Right lobe of liver (tissue), 6 donors: Measurements from ENCODE around the gene TLX2. TPM values are rescaled to one million over a fixed set of nuclear protein-coding genes. Genes with fewer than 3 reads are reported as not detected.

Source experiments
- ATAC-seq, 4 donors: fragments of 200-7000 bp; cut with Tn5 transposase; one replicate each; pipeline ENCODE4 v1.9.1; 2020; ENCODE audit warnings: mild to moderate bottlenecking in 4 of 4, moderate library complexity in 4 of 4
- DNase-seq, 3 donors: peaks; one replicate each; pipeline ENCODE4 v3.0.0-alpha.2; 2020
- H3K27ac ChIP-seq, 3 donors: fragments of 200-600 bp; one replicate each; pipeline ENCODE4 v1.8.0; 2022
- H3K27me3 ChIP-seq, 2 donors: fragments of 200-600 bp; one replicate each; pipeline ENCODE4 v1.8.0; 2022
- H3K36me3 ChIP-seq, 4 donors: fragments of 200-600 bp; sonication (generic) in 1 of 4; one replicate each; pipeline versions ENCODE4 v1.5.1 to v1.8.0; 2017 to 2022; ENCODE audit warnings: control low read depth in 1 of 4
- H3K4me1 ChIP-seq, 4 donors: fragments of 200-600 bp; sonication (generic) in 1 of 4; one replicate each; pipeline versions ENCODE4 v1.5.1 to v1.8.0; 2017 to 2022; ENCODE audit warnings: control low read depth in 1 of 4
- H3K4me3 ChIP-seq, 3 donors: fragments of 200-600 bp; one replicate each; pipeline ENCODE4 v1.8.0; 2022
- H3K9me3 ChIP-seq, 4 donors: fragments of 200-600 bp; sonication (generic) in 1 of 4; one replicate each; pipeline versions ENCODE4 v1.5.1 to v1.8.0; 2017 to 2022; ENCODE audit warnings: control low read depth in 1 of 4
- CTCF ChIP-seq, 4 donors: fragments of 200-600 bp in 3 of 4; fragments of 450-650 bp in 1 of 4; IDR thresholded peaks; one replicate each; pipeline versions ENCODE4 v1.5.1 to v1.8.0; 2016 to 2022; ENCODE audit warnings: antibody characterized with exemption in 4 of 4, mild to moderate bottlenecking in 2 of 4
- POLR2A ChIP-seq: fragments of 450-650 bp; IDR thresholded peaks from one replicate; pipeline ENCODE4 v1.6.1; 2017; ENCODE audit warnings: antibody characterized with exemption, mild to moderate bottlenecking
- WGBS: methylation state at CpG from one replicate; pipeline ENCODE4 v1.1.6; 2018; ENCODE audit warnings: low coverage, low lambda C conversion rate; ENCODE audit not compliant: insufficient coverage; ENCODE audit errors: missing lambda C conversion rate; 5-methylcytosine and 5-hydroxymethylcytosine counted together
- intact Hi-C, 2 donors: fragments of 100-400 bp; cut with DNase I; formaldehyde crosslinking; loops; one replicate each; pipeline versions ENCODE4 v1.11.2 to v1.14.1; 2022
- total RNA-seq, 6 experiments: library from RNA; depleted of rRNA in 2 of 6; stranded (reverse); fragments of >200 nt in 2 of 6; fragmentation: NEBNext Ultra II Directional in 3 of 6; extraction: Animal tissue kit (Norgen Biotek cat#: 25700) in 3 of 6; gene quantifications; one replicate each; pipeline versions ENCODE4 v1.1.0 to v1.2.4, GENCODE V29; 2016 to 2023
- donor health status: DM: no; HTN: yes; CAD: no.
- donor health status: DM: no; HTN: no; CAD: no.
- donor health status: DM: no; HTN: no; CAD: no.
- donor health status: DM: no; HTN: yes; CAD: no.
- donor health status: DM: no; HTN: yes; CAD: no.

Gene TLX2
- total RNA-seq, 6 experiments from 2014 or later = not detected

- Histone ChIP-seq H3K4me3 (peak within 1 kb of the TSS; percentile 59 to 78 (median 68)), H3K4me1 (peaks cover 0 to 3% (median 1%) of the 10 kb centered on the region in 4 donors), H3K27me3 (no peaks in the 10 kb centered on the region), H3K27ac (peak within 1 kb of the TSS; percentile 61 to 77 (median 63)), H3K9me3 (no peaks in the 10 kb centered on the region), H3K36me3 (no peaks in the 10 kb centered on the region)
- DNase-seq (peak; percentile 85 to 90 (median 89)), ATAC-seq (peak; percentile 83 to 89 (median 87))
- no peak for TF ChIP-seq CTCF (IDR thresholded peaks at IDR 0.05)
- TF ChIP-seq POLR2A = no peak
- intact Hi-C loops = no loop called here
- 2% methylated on average over 26 of the region's 73 CpGs for WGBS
Measured at GRCh38 chr2:74553892-74554819, 39.9 kb downstream of the TLX2 start, which contains the start of the genes DOK1 and LOXL3. Gene DOK1 (plus strand): TSS chr2:74554720. CDS start chr2:74554755, 35 bp downstream. Gene LOXL3 (minus strand): TSS chr2:74553942. CDS start chr2:74552634, 1,308 bp downstream.

GRCh38 chr2:74554820-74555531 lies 40.7 kb downstream of the TLX2 start:
- Histone ChIP-seq H3K27me3 (no peaks in the 10 kb centered on the region), H3K4me3 (peak overlapping the region; percentile 59 to 78 (median 68)), H3K4me1 (no peaks in the 10 kb centered on the region), H3K36me3 (no peaks in the 10 kb centered on the region), H3K27ac (peak overlapping the region in 2 of 3 donors; percentile 63 to 77), H3K9me3 (no peaks in the 10 kb centered on the region)
- peak; percentile 43 to 58 (median 52) for ATAC-seq
- TF ChIP-seq POLR2A (no peak), CTCF (IDR thresholded peaks at IDR 0.05) (no peak)
- WGBS = 2% methylated on average over 13 of the region's 58 CpGs
- intact Hi-C loops = no loop called here
- peak; percentile 52 to 73 (median 60) for DNase-seq

- 75% methylated on average over 3 of the region's 17 CpGs for WGBS
- DNase-seq = peak in 2 of 3 donors; percentile 54 to 58
Measured at GRCh38 chr2:74555610-74556103, 41.4 kb downstream of the TLX2 start.

More at GRCh38 chr2:74555610-74556103, 41.4 kb downstream of the TLX2 start:
- H3K4me1 ChIP-seq = no peaks in the 10 kb centered on the region
- H3K27me3 ChIP-seq = no peaks in the 10 kb centered on the region
- ATAC-seq = peak in 3 of 4 donors; percentile 5 to 22 (median 22)
- H3K9me3 ChIP-seq = no peaks in the 10 kb centered on the region
- TF ChIP-seq POLR2A (no peak), CTCF (IDR thresholded peaks at IDR 0.05) (no peak)
- intact Hi-C loops = no loop called here
- no peaks in the 10 kb centered on the region for H3K36me3 ChIP-seq
- H3K4me3 ChIP-seq = peak overlapping the region; percentile 59 to 78 (median 68)
- peak overlapping the region in 2 of 3 donors; percentile 63 to 77 for H3K27ac ChIP-seq
